ENCODE results near the gene RUNX3.

- TF ChIP-seq RORB (CRISPR knock-in tag; IDR thresholded peaks at IDR 0.05) (no peak), CTCF (IDR thresholded peaks at IDR 0.05) (no peak), ATF1 (CRISPR knock-in tag; IDR thresholded peaks at IDR 0.05) (no peak), CBFB (CRISPR knock-in tag; IDR thresholded peaks at IDR 0.05; ENCODE audit: low read depth) (no peak), IRF1 (CRISPR knock-in tag; IDR thresholded peaks at IDR 0.05) (no peak), ESRRA (CRISPR knock-in tag; IDR thresholded peaks at IDR 0.05; ENCODE audit: borderline replicate concordance) (no peak), ATF3 (CRISPR knock-in tag; conservative IDR thresholded peaks at IDR 0.05) (no peak), TEAD1 (CRISPR knock-in tag; IDR thresholded peaks at IDR 0.05) (no peak), ATF6 (CRISPR knock-in tag; IDR thresholded peaks at IDR 0.05) (no peak), CREB1 (CRISPR knock-in tag; IDR thresholded peaks at IDR 0.05) (no peak), SP1 (CRISPR knock-in tag; conservative IDR thresholded peaks at IDR 0.05) (no peak), NFATC4 (CRISPR knock-in tag; IDR thresholded peaks at IDR 0.05) (no peak), NR2C2 (CRISPR knock-in tag; IDR thresholded peaks at IDR 0.05) (no peak)
Observed at GRCh38 chr1:24875991-24876506, 54.0 kb downstream of the RUNX3 start.

All from WTC11 (cell line).